DLD1 (cell line): ENCODE data around the gene SOX18.

ENCODE experiments used
- in situ Hi-C: cut with HindIII; loops from 2 replicates; pipeline ENCODE4 v1.10.0; 2017; ENCODE audit warnings: low sequenced_read_pairs

The SOX18 gene

GRCh38 chr20:64080813-64081623 is 31.6 kb upstream of the SOX18 start:
- in situ Hi-C loops = no loop called here

DNA sequence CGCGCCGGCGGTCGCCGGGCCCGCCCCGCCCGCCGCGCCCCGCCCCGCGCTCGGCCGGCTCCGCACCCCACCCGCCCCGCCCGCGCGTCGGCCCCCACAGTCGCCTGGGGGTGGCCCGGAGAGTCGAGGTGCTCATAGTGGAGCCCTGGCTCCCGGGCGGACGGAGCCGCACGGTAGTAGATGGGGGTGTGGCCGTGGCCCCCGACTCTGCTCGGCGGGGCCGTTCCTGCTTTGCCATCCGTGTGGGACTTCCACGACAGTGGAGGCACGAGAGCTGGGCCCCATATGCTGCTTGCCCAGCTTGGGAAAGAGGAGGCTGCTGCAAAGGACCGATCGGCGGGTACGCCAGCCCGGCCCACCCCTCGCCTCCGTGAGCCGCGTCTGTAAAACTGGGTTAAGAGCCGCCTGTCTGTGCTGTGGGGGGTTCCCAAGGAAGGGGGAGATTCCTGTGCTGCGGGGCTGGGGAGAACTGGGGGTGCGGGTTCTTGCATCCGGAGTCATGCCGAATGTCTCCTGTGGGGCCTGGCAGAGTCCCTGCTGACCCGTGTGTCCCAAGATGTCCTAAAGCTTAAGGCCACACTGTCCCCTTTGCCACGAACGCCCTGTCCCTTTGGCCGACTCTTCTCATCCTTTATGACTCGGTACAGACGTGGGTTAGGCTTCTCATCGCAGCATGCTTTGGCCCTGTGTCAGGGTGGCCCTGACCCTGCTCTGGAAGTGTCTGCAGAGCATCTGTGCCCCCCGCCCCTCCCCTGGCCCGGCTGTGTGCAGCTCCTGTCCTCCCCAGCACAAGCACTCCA is 30.8 kb upstream of the SOX18 start, which contains the start of gene OPRL1:
TSS of gene OPRL1 (plus strand) at position 70 of the 800 bp plus-strand sequence. CDS start 12,639 bp downstream, outside the sequence.
- in situ Hi-C loops = no loop called here

GRCh38 chr20:64079273-64080012 is 30.0 kb upstream of the SOX18 start, which contains the start of gene RGS19:
RGS19 (minus strand) TSS chr20:64079518; CDS start chr20:64076886, 2,632 bp downstream.
- in situ Hi-C loops = no loop called here

DNA sequence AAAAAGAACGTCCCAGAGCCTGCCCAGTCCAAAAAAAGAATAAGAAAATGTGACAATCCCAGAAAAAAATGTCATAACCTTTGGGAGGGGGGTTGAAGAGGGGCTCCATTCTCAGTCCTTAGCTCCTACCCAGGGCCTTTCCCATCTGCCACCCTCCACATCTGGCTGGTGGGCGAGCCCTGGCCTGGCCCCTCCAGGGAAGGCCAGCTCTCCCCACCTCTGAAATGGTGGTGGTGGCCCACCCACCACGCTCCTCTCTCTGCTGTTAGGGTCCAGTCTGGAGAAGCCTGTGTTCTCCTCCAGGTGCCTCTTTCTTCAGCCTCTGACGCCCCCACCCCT is 29.5 kb upstream of the SOX18 start:
- in situ Hi-C loops = no loop called here

DNA sequence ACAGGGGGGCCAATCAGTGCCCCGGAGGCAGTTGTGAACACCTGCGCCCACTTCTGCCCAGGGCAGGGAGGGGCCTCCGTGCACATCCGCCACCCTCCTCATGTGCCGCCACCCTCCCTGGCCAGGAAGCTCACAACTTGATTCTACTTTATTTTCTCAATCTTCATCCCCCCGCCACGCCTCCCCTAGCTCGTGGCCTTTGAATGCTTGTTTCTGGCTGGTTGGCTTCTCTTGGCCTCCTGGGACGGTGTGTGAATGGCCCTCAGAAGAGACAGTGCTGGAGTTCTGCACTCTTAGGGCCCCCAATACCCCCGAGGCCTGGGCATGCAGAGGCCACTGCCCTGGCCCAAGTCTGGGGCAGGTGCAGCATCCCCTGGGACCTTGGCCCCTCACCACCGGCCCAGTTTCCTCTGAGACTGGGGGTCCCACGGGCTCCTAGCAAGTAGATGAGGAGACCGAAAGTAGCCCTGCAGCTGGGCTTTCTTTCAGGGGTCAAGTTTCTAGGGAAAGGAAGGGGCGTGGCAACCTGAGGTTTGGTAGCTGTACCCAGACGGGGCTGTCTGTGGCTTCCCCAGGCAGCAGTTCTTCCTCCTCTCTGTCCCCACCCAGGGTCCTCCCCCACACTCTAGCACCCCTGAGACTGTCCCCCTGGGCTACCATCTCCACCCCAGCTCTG is 28.6 kb upstream of the SOX18 start:
- in situ Hi-C loops = no loop called here

DNA sequence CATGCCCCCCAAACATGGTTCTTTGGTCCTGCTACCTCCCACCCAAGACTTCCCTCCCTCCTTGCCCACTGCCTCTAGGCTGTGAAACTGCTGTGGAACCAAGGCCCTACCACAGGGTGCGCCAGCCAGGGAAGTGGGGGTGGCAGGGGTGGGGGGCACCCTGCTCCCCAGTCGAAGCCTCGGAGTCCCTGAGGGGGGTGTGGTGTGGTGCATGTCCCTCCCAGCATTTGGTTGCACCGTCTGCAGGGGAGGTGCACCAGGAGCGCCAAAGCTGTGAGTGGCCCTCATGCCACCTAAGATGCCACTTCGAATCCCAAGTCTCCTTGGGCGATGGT is 28.1 kb upstream of the SOX18 start:
- in situ Hi-C loops = no loop called here

GRCh38 chr20:64077094-64077493 is 27.7 kb upstream of the SOX18 start:
- in situ Hi-C loops = no loop called here

DNA sequence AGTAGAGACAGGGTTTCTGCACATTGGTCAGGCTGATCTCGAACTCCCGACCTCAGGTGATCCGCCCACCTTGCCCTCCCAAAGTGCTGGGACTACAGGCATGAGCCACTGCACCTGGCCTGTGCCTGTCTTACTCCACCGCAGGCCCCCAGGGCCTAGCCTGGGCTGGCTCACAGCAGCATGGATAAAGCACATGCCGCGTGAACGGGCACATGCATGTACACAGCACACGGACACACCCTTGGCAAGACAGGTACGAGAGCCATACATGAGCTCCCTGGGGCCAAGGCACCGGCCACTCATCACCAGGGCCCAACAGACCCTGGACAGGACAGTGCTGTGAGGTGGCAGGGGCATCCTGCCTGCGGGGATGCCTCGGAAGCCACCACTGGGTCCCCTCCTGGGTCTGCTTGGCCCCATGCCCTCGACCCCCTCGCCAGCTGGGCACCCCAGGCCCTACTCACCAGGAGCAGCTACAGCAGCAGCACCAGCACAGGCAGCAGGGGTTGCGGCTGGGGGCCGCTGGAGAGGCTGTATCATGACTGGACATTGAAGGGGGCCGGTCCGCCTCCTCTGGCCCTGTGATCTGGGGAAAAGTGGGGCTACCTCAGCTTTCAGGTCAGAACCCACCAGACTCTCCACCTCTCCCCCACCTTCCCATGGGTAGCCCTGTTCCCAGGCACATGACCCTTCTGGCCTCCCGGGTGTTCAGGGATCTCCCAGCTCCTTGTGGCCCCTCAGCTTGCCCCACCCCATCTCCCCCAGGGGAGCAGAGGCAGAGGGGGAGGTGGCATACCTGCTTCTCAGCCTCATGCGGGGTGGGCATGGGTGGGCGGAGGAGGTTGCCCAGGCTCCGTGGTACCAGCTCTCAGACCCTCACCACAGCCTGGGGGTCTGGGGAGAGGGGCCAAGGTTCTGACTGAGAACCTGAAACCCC is 26.9 kb upstream of the SOX18 start:
- in situ Hi-C loops = no loop called here

GRCh38 chr20:64075556-64075955 is 26.1 kb upstream of the SOX18 start:
- in situ Hi-C loops = no loop called here

- in situ Hi-C loops = no loop called here
Observed at GRCh38 chr20:64074963-64075362, 25.5 kb upstream of the SOX18 start.

DNA sequence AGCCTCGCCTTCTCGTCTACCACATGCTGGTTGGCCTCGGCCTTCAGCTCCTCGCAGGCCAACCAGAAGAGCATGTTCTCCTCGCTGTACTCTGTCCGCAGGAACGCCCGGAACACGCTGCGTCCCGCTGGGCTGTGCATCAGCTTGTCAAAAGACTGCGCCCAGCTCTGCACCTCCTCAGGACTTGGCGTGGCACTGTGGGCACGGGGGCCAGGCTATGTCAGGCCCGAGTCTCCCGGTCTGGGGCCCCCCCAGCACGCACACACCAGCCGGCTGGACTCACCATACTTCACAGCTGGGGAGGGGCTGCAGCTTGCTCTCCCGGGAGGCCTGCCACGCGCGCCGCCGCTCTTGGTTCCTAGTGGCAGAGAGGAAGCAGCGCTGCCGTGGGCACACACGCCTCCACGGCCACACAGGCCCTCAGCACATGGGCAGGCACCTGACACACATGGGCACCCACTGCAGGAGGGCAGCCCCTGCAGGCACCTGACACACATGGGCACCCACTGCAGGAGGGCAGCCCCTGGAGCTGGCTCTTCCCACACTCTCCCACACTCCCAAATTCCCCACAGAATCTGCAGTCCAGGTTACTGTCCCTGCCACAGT is 24.8 kb upstream of the SOX18 start:
- in situ Hi-C loops = no loop called here

DNA sequence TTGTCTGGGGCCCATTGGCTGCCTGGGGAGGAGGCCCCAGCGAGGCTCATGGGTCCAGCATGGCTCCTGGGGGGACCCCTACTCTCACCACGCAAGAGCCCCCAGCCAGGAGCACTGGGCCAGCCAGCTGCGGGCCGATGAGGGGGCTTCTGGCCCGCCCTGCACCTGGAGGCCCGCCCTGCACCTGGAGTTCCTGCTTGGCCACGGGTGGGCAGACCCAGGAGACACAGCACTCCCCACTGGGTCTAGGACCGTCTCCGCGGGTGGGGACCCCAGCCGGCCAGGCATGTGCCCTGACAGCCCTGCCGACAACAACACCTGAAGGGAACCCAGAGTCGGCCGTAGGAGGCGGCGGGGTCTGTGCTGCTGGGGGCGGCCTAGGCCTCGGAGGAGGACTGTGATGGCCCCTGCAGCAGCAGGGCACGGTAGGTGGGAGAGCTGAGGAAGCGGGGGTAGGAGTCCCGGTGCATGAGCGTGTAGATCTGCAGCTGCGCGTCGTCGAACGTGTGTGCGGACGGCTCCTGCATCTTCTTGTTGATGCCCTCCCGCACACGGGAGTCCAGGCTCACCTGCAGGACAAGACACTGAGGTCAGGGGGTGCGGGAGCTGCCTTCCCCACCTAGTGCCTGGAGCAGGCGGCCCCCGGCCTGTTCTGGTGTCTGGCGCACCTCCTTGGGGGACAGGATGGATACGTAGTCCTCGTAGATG is 24.2 kb upstream of the SOX18 start:
- in situ Hi-C loops = no loop called here

DNA sequence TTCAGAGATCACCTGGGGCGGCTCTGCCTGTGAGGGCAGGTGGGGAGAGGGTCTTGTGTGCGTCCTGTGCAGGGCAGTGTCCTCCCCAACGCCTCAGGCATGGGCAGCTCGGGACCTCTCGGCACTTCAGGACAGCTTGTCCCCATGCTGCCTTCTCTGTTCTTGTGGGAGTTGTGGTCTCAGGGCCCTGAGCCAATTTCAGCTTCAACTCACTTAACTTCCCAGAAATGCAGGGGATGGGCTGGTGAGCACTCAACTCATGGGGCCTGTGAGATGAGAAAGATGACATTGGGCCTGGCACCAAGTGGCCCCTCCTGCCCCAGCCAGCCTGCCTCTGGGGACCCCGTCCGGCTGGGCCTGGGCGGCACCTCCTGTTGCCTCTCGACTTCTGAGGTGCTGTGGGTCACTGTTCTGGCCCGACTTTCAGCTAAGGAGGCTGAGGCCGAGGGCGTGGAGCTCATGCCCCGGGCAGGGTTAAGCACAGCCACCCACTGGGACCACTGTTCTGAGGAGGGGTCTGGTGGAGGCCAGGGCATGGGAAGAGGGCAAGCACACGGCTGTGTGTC is 23.1 kb upstream of the SOX18 start:
- in situ Hi-C loops = no loop called here

GRCh38 chr20:64071341-64072332 is 22.2 kb upstream of the SOX18 start:
- in situ Hi-C loops = no loop called here

DNA sequence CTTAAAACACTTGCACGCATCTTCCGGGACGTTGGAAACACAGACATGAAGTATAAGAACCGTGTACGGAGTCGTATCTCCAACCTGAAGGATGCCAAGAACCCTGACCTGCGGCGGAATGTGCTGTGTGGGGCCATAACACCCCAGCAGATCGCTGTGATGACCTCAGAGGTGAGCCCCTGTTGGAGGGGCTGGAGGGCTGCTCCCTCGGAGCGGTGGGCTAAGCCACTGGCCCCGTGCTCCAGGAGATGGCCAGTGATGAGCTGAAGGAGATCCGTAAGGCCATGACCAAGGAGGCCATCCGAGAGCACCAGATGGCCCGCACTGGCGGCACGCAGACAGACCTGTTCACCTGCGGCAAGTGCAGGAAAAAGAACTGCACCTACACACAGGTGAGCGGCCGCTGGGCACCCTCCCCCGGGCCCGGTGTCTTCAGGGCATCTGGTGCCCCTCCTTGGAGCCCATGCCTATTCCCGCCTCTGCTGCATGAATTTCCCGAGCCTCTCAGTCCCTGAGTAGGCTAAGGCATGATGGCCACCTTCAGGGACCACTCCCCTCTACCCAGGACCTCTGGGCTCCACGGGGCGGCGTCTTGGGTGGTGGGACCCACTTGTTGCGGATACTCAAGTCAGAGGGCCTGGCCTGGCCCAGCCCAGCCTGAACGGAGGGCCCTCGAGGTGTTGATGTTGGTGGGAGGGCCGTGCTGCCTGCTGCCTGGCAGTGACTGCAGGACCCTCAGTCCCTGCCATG is 21.0 kb upstream of the SOX18 start:
- in situ Hi-C loops = no loop called here

- in situ Hi-C loops = no loop called here
Observed at GRCh38 chr20:64069614-64070243, 20.3 kb upstream of the SOX18 start.
